GM18526 (cell line): Measurements from ENCODE around the gene UNCX.

Source experiments
- POLR2A ChIP-seq: IDR thresholded peaks from 3 replicates; pipeline ENCODE4 v1.6.1; 2011; ENCODE audit not compliant: insufficient read length; ENCODE audit errors: extremely low read depth

Gene UNCX

GRCh38 chr7:1255080-1255816 lies 22.6 kb downstream of the UNCX start:
- TF ChIP-seq POLR2A, result no peak

- no peak for TF ChIP-seq POLR2A
These were observed 23.2 kb downstream of the UNCX start for GRCh38 chr7:1255817-1256340.

GRCh38 chr7:1256621-1257020 lies 23.9 kb downstream of the UNCX start:
- no peak for TF ChIP-seq POLR2A

GRCh38 chr7:1257221-1257620 lies 24.5 kb downstream of the UNCX start:
- no peak for TF ChIP-seq POLR2A

- TF ChIP-seq POLR2A, result no peak
These were observed 25.2 kb downstream of the UNCX start for GRCh38 chr7:1257863-1258262.

GRCh38 chr7:1259621-1260243 lies 27.1 kb downstream of the UNCX start:
- TF ChIP-seq POLR2A, result no peak

- no peak for TF ChIP-seq POLR2A
These were observed 27.6 kb downstream of the UNCX start for GRCh38 chr7:1260244-1260635.

GRCh38 chr7:1262441-1262840 lies 29.8 kb downstream of the UNCX start:
- no peak for TF ChIP-seq POLR2A

- TF ChIP-seq POLR2A, result no peak
These were observed 30.8 kb downstream of the UNCX start for GRCh38 chr7:1263391-1263951.

- TF ChIP-seq POLR2A, result no peak
These were observed 31.9 kb downstream of the UNCX start for GRCh38 chr7:1264345-1265280.

GRCh38 chr7:1267016-1267900 lies 34.6 kb downstream of the UNCX start:
- TF ChIP-seq POLR2A, result no peak

- TF ChIP-seq POLR2A, result no peak
These were observed 35.6 kb downstream of the UNCX start for GRCh38 chr7:1268076-1268815.

GRCh38 chr7:1268866-1269265 lies 36.2 kb downstream of the UNCX start:
- no peak for TF ChIP-seq POLR2A
